K562 (cell line): ENCODE results near the gene NAV2. TPM values are rescaled to one million over a fixed set of nuclear protein-coding genes. Genes with fewer than 3 reads are reported as not detected.

Experiments used
- ATAC-seq: fragments of 200-7000 bp; cut with Tn5 transposase; 3 replicates; pipeline ENCODE4 v1.9.1; 2020; ENCODE audit warnings: moderate library complexity
- BruUV-seq: library from RNA; stranded (reverse); fragments of 400-500 nt; replicated peaks from 2 replicates; lab custom pipeline; 2021; lab: Mats Ljungman, UMichigan
- CTCF ChIA-PET: fragments of 300-600 bp; formaldehyde crosslinking; extraction: SDS; loops from one replicate; lab custom pipeline; 2021; ENCODE audit warnings: low intra/inter-chr PET ratio; lab: Yijun Ruan, JAX
- POLR2A ChIA-PET: fragments of 300-600, 350-650 bp; sonication (Branson Sonifier 250); formaldehyde crosslinking; extraction: SDS; loops from one replicate; lab custom pipeline; 2021; ENCODE audit warnings: antibody characterized with exemption, inconsistent platforms; lab: Yijun Ruan, JAX
- DNase-seq, 4 experiments: peaks; one replicate each; pipeline versions ENCODE4 v3.0.0 to v3.0.0-alpha.2; 2011 to 2018; ENCODE audit warnings: low spot score in 3 of 4, mixed read lengths in 3 of 4; ENCODE audit errors: extremely low read depth in 1 of 4
- FAIRE-seq: peaks from 2 replicates; lab custom pipeline; 2011; peaks lifted over from hg19 to GRCh38; lab: Jason Lieb, UNC
- H2AFZ ChIP-seq: 2 replicates; pipeline ENCODE4 v1.6.0; 2011; ENCODE audit warnings: low read depth, low read length, control low read depth, inconsistent platforms
- H3K27ac ChIP-seq: fragments of 200-600 bp; 3 replicates; pipeline ENCODE4 v1.8.0; 2011; ENCODE audit warnings: low read depth, mild to moderate bottlenecking, control low read depth, inconsistent platforms, low read length, moderate library complexity, mixed read lengths; ENCODE audit errors: extremely low read depth
- H3K27me3 ChIP-seq, 2 experiments: fragments of 300-600 bp in 1 of 2; 2 replicates in 1 of 2; 3 replicates in 1 of 2; pipeline versions ENCODE4 v1.6.0 to v1.8.0; 2011; ENCODE audit warnings: inconsistent platforms in 2 of 2, low read length in 2 of 2, mild to moderate bottlenecking in 1 of 2, mixed read lengths in 1 of 2, moderate library complexity in 1 of 2; ENCODE audit not compliant: control insufficient read depth in 2 of 2, insufficient read depth in 2 of 2
- H3K36me3 ChIP-seq: fragments of 300-600 bp; 3 replicates; pipeline ENCODE4 v1.8.0; 2011; ENCODE audit warnings: mild to moderate bottlenecking, low read length, inconsistent platforms; ENCODE audit not compliant: control insufficient read depth, insufficient read depth
- H3K4me1 ChIP-seq, 2 experiments: fragments of 200-600 bp in 1 of 2; replicated peaks in 1 of 2; 2 replicates in 1 of 2; 3 replicates in 1 of 2; pipeline versions ENCODE4 v1.5.1 to v1.8.0; 2011; ENCODE audit warnings: inconsistent platforms in 2 of 2, low read length in 2 of 2, mild to moderate bottlenecking in 1 of 2, mixed read lengths in 1 of 2, moderate library complexity in 1 of 2; ENCODE audit not compliant: control insufficient read depth in 2 of 2, insufficient read depth in 2 of 2
- H3K4me2 ChIP-seq: 2 replicates; pipeline ENCODE4 v1.6.1; 2011; ENCODE audit warnings: low read length, control low read depth, inconsistent platforms, mixed read lengths; ENCODE audit not compliant: insufficient read depth
- H3K4me3 ChIP-seq: fragments of 200-600 bp; sonication (generic), shearing (Covaris generic); 2 replicates; pipeline ENCODE4 v1.5.1; 2016; ENCODE audit warnings: control low read depth, inconsistent platforms
- H3K79me2 ChIP-seq: fragments of 200-600 bp; 3 replicates; pipeline ENCODE4 v1.8.0; 2011; ENCODE audit warnings: low read length, inconsistent platforms; ENCODE audit not compliant: control insufficient read depth, insufficient read depth
- H3K9ac ChIP-seq, 2 experiments: 2 replicates each; pipeline versions ENCODE4 v1.6.0 to v1.6.1; 2011; ENCODE audit warnings: low read depth in 2 of 2, low read length in 2 of 2, control low read depth in 1 of 2, inconsistent platforms in 1 of 2, mild to moderate bottlenecking in 1 of 2, mixed read lengths in 1 of 2; ENCODE audit not compliant: insufficient read depth in 1 of 2
- H3K9me1 ChIP-seq: one replicate; pipeline ENCODE4 v1.6.0; 2011; ENCODE audit warnings: inconsistent platforms, mild to moderate bottlenecking, low read length, moderate library complexity; ENCODE audit not compliant: control insufficient read depth, insufficient read depth
- H3K9me3 ChIP-seq: replicated peaks from 2 replicates; pipeline ENCODE4 v1.5.1; 2011; ENCODE audit warnings: low read depth, low read length, inconsistent platforms; ENCODE audit not compliant: control insufficient read depth, insufficient read depth
- H4K20me1 ChIP-seq: replicated peaks from 2 replicates; pipeline ENCODE4 v1.6.1; 2011; ENCODE audit warnings: low read length, inconsistent platforms, mixed read lengths; ENCODE audit not compliant: control insufficient read depth, insufficient read depth
- EGR1 ChIP-seq: fragments of 450-650 bp; conservative IDR thresholded peaks from 2 replicates; pipeline ENCODE4 v1.6.1; 2017; ENCODE audit warnings: mild to moderate bottlenecking
- HMGN3 ChIP-seq: IDR thresholded peaks from 2 replicates; pipeline ENCODE4 v1.6.1; 2011; ENCODE audit warnings: borderline replicate concordance, low read depth, mild to moderate bottlenecking, mixed read lengths, low read length; ENCODE audit not compliant: insufficient read length; ENCODE audit errors: extremely low read depth
- NKRF ChIP-seq: fragments of 450-650 bp; IDR thresholded peaks from 2 replicates; pipeline ENCODE4 v1.6.1; 2016; ENCODE audit warnings: borderline replicate concordance
- PHTF2 ChIP-seq: fragments of 250-450 bp; sonication (Bioruptor Pico); IDR thresholded peaks from 2 replicates; pipeline ENCODE4 v1.5.0; 2021; ENCODE audit warnings: mild to moderate bottlenecking
- RFX1 ChIP-seq: fragments of 450-650 bp; IDR thresholded peaks from 2 replicates; pipeline ENCODE4 v1.6.1; 2016; ENCODE audit warnings: mild to moderate bottlenecking, moderate library complexity
- ZEB2 ChIP-seq: fragments of 450-650 bp; IDR thresholded peaks from 2 replicates; pipeline ENCODE4 v1.6.1; 2016
- WGBS: fragments of 100-300 bp; shearing (Covaris generic); methylation state at CpG from one replicate; pipeline ENCODE4 v1.1.6; 2016; ENCODE audit warnings: low coverage, mixed read lengths; ENCODE audit not compliant: insufficient coverage; ENCODE audit errors: missing lambda C conversion rate; 5-methylcytosine and 5-hydroxymethylcytosine counted together
- in situ Hi-C: fragments of 300-500 bp; cut with MboI; formaldehyde crosslinking; loops from 4 replicates; pipeline ENCODE4 v1.15.0; 2018; ENCODE audit warnings: inconsistent platforms, mixed read lengths
- intact Hi-C: fragments of 100-400 bp; cut with micrococcal nuclease; formaldehyde crosslinking; loops from 2 replicates; pipeline ENCODE4 v1.14.2; 2022
- polyA plus RNA-seq, 8 experiments: library from polyadenylated mRNA; depleted of rRNA in 4 of 8; stranded (reverse) in 5 of 8; unstranded in 3 of 8; fragments of >200 nt; fragmentation: Nextera tagmentation in 2 of 8; fragmentation: Illumina TruSeq in 1 of 8; extraction: Ambion mirVana in 2 of 8; extraction: Trizol in 1 of 8; gene quantifications; 2 replicates each; pipeline versions ENCODE4 v1.2.1 to v1.2.3, GENCODE V29; 2011 to 2014; ENCODE audit warnings: inconsistent platforms in 1 of 8, missing spikeins in 1 of 8
- total RNA-seq, 7 experiments: library from RNA; depleted of rRNA in 6 of 7; stranded (reverse); fragments of >200 nt in 6 of 7; fragmentation: Illumina TruSeq in 2 of 7; extraction: Trizol in 2 of 7; gene quantifications; 2 replicates each; pipeline versions ENCODE4 v1.2.1 to v1.2.3, GENCODE V29; 2011 to 2021; ENCODE audit warnings: low replicate concordance in 1 of 7
- TF ChIP-seq, protein P1 (sequence below), 2 experiments: fragments of 450-650 bp; IDR thresholded peaks; 2 replicates each; pipeline ENCODE4 v1.6.1; 2018; ENCODE audit warnings: mild to moderate bottlenecking in 2 of 2, low read depth in 1 of 2; ENCODE audit not compliant: partially characterized antibody in 2 of 2

Gene NAV2
- total and polyA plus RNA-seq, 9 of the 15 experiments (the other 6 are each of a cell fraction or from before 2014, with no cell fraction given), result 0.03 to 0.35 (median 0.05) TPM

GRCh38 chr11:19846654-19847305, 134.1 kb downstream of the NAV2 start:
- Histone ChIP-seq H3K9ac (no peak overlapping the region), H3K36me3 (no peaks in the 10 kb centered on the region), H3K4me2 (no peak overlapping the region), H3K27me3 (no peaks in the 10 kb centered on the region; a peak in 1 of 5 replicates), H3K9me1 (no peaks in the 10 kb centered on the region), H3K9me3 (no peaks in the 10 kb centered on the region), H3K4me3 (no peak overlapping the region), H3K79me2 (no peaks in the 10 kb centered on the region), H4K20me1 (no peaks in the 10 kb centered on the region), H3K27ac (no peak overlapping the region), H2AFZ (no peak overlapping the region), H3K4me1 (no peaks in the 10 kb centered on the region)
- ATAC-seq (no peak), FAIRE-seq (no peak), DNase-seq (no peak)
- POLR2A ChIA-PET, result interaction anchor here (0.7 to 1.4 kb wide), 2 partner anchors 10 to 109 kb away, joined by 3 to 4 read pairs; no protein-coding TSS in a partner anchor
- intact Hi-C loops, result no loop called here
- BruUV-seq, result no TSS peak
- TF ChIP-seq, protein P1, sequence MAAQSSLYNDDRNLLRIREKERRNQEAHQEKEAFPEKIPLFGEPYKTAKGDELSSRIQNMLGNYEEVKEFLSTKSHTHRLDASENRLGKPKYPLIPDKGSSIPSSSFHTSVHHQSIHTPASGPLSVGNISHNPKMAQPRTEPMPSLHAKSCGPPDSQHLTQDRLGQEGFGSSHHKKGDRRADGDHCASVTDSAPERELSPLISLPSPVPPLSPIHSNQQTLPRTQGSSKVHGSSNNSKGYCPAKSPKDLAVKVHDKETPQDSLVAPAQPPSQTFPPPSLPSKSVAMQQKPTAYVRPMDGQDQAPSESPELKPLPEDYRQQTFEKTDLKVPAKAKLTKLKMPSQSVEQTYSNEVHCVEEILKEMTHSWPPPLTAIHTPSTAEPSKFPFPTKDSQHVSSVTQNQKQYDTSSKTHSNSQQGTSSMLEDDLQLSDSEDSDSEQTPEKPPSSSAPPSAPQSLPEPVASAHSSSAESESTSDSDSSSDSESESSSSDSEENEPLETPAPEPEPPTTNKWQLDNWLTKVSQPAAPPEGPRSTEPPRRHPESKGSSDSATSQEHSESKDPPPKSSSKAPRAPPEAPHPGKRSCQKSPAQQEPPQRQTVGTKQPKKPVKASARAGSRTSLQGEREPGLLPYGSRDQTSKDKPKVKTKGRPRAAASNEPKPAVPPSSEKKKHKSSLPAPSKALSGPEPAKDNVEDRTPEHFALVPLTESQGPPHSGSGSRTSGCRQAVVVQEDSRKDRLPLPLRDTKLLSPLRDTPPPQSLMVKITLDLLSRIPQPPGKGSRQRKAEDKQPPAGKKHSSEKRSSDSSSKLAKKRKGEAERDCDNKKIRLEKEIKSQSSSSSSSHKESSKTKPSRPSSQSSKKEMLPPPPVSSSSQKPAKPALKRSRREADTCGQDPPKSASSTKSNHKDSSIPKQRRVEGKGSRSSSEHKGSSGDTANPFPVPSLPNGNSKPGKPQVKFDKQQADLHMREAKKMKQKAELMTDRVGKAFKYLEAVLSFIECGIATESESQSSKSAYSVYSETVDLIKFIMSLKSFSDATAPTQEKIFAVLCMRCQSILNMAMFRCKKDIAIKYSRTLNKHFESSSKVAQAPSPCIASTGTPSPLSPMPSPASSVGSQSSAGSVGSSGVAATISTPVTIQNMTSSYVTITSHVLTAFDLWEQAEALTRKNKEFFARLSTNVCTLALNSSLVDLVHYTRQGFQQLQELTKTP (IDR thresholded peaks at IDR 0.05; ENCODE audit: low read depth in 1 of 2, partially characterized antibody in 2 of 2), result no peak
- TF ChIP-seq EGR1, result no peak
- TF ChIP-seq ZEB2, result no peak
- no peak for TF ChIP-seq PHTF2 (CRISPR knock-in tag)
- no peak for TF ChIP-seq NKRF
- no peak for TF ChIP-seq HMGN3
- peak; percentile 43 for TF ChIP-seq RFX1
- WGBS, result 0% methylated on average over 6 of the region's 6 CpGs
- CTCF ChIA-PET, result no interaction called here
- in situ Hi-C loops, result no loop called here
